Mesendoderm (in vitro differentiated cells): Measurements from ENCODE around the gene CAMK2G.

ENCODE experiments used
- DNase-seq: peaks from one replicate; pipeline ENCODE4 v3.0.0; 2013
- H2AK5ac ChIP-seq: 2 replicates; pipeline ENCODE4 v1.6.1; 2013; ENCODE audit warnings: low read length, inconsistent platforms
- H2BK120ac ChIP-seq: 2 replicates; pipeline ENCODE4 v1.6.1; 2013; ENCODE audit warnings: low read depth, mild to moderate bottlenecking, low read length, moderate library complexity, mixed read lengths
- H2BK15ac ChIP-seq: replicated peaks from 2 replicates; pipeline ENCODE4 v1.6.1; 2013; ENCODE audit warnings: low read depth, mild to moderate bottlenecking, moderate library complexity
- H2BK5ac ChIP-seq: 2 replicates; pipeline ENCODE4 v1.6.1; 2013; ENCODE audit warnings: low read length, inconsistent platforms
- H3K18ac ChIP-seq: 2 replicates; pipeline ENCODE4 v1.6.1; 2013; ENCODE audit warnings: mild to moderate bottlenecking, low read length, mixed read lengths
- H3K23ac ChIP-seq: one replicate; pipeline ENCODE4 v1.6.1; 2013; ENCODE audit warnings: low read length
- H3K27ac ChIP-seq: 2 replicates; pipeline ENCODE4 v1.5.1; 2013; ENCODE audit warnings: low read depth, mild to moderate bottlenecking, inconsistent platforms, low read length, moderate library complexity
- H3K27me3 ChIP-seq: 2 replicates; pipeline ENCODE4 v1.6.1; 2013; ENCODE audit warnings: low read length, control low read depth, mild to moderate bottlenecking, inconsistent platforms; ENCODE audit not compliant: insufficient read depth, poor library complexity
- H3K36me3 ChIP-seq: 2 replicates; pipeline ENCODE4 v1.6.1; 2013; ENCODE audit warnings: low read length, inconsistent platforms; ENCODE audit not compliant: control insufficient read depth, insufficient read depth
- H3K4ac ChIP-seq: one replicate; pipeline ENCODE4 v1.6.1; 2013; ENCODE audit warnings: low read depth, mild to moderate bottlenecking, low read length, moderate library complexity
- H3K4me1 ChIP-seq: 2 replicates; pipeline ENCODE4 v1.6.1; 2013; ENCODE audit warnings: low read depth, low read length, inconsistent platforms; ENCODE audit not compliant: control insufficient read depth
- H3K4me2 ChIP-seq: 2 replicates; pipeline ENCODE4 v1.6.1; 2013; ENCODE audit warnings: low read length
- H3K4me3 ChIP-seq: 2 replicates; pipeline ENCODE4 v1.5.1; 2013; ENCODE audit warnings: mild to moderate bottlenecking, low read length
- H3K56ac ChIP-seq: one replicate; pipeline ENCODE4 v1.6.1; 2013; ENCODE audit warnings: low read length
- H3K79me1 ChIP-seq: 2 replicates; pipeline ENCODE4 v1.6.1; 2013; ENCODE audit warnings: low read length, inconsistent platforms
- H3K79me2 ChIP-seq: 2 replicates; pipeline ENCODE4 v1.6.1; 2013; ENCODE audit warnings: mild to moderate bottlenecking, low read length; ENCODE audit not compliant: control insufficient read depth, insufficient read depth
- H3K9ac ChIP-seq: 2 replicates; pipeline ENCODE4 v1.6.1; 2013; ENCODE audit warnings: low read length, inconsistent platforms
- H4K5ac ChIP-seq: one replicate; pipeline ENCODE4 v1.6.1; 2013; ENCODE audit warnings: low read length
- H4K8ac ChIP-seq: one replicate; pipeline ENCODE4 v1.6.1; 2013; ENCODE audit warnings: low read depth, mild to moderate bottlenecking, control low read depth, low read length, moderate library complexity
- WGBS: extraction: QIAGEN DNeasy Blood & Tissue Kit; methylation state at CpG from one replicate; pipeline ENCODE4 v1.1.7; 2013; ENCODE audit warnings: low lambda C conversion rate, missing lambda C conversion rate; ENCODE audit not compliant: insufficient coverage; ENCODE audit errors: extremely low coverage; 5-methylcytosine and 5-hydroxymethylcytosine counted together

Gene CAMK2G

GRCh38 chr10:73884017-73884416, 9.7 kb upstream of the CAMK2G start:
- Histone ChIP-seq H4K8ac (no peak overlapping the region), H3K18ac (no peak overlapping the region), H3K56ac (no peak overlapping the region)

GRCh38 chr10:73881221-73881919, 7.0 kb upstream of the CAMK2G start:
- Histone ChIP-seq H3K27me3 (no peaks in the 10 kb centered on the region), H4K8ac (no peak overlapping the region), H2BK15ac (no peak overlapping the region), H3K36me3 (no peaks in the 10 kb centered on the region), H3K4me3 (no peak overlapping the region), H4K5ac (no peak overlapping the region), H2BK120ac (no peak overlapping the region), H3K23ac (no peak overlapping the region), H3K56ac (no peak overlapping the region), H3K4ac (no peak overlapping the region), H3K18ac (no peak overlapping the region), H3K4me1 (peaks cover 10% of the 10 kb centered on the region), H3K27ac (no peak overlapping the region), H3K79me2 (no peaks in the 10 kb centered on the region), H3K79me1 (no peaks in the 10 kb centered on the region), H3K9ac (no peak overlapping the region), H2AK5ac (no peak overlapping the region), H2BK5ac (no peak overlapping the region), H3K4me2 (no peak overlapping the region)
- DNase-seq, result no peak
- no CpG with 5 or more reads among the region's 3 CpGs for WGBS

More at GRCh38 chr10:73884017-73884416, 9.7 kb upstream of the CAMK2G start:
- Histone ChIP-seq H3K79me2 (no peaks in the 10 kb centered on the region), H3K23ac (no peak overlapping the region), H3K4ac (no peak overlapping the region), H2BK5ac (no peak overlapping the region), H3K4me2 (no peak overlapping the region), H3K27ac (no peak overlapping the region), H3K4me1 (peaks cover 7% of the 10 kb centered on the region), H3K27me3 (no peaks in the 10 kb centered on the region), H3K36me3 (no peaks in the 10 kb centered on the region), H3K9ac (no peak overlapping the region), H4K5ac (no peak overlapping the region), H2BK15ac (no peak overlapping the region), H3K79me1 (no peaks in the 10 kb centered on the region), H2BK120ac (no peak overlapping the region), H3K4me3 (no peak overlapping the region), H2AK5ac (no peak overlapping the region)
- WGBS, result no CpG with 5 or more reads among the region's 3 CpGs
- no peak for DNase-seq

GRCh38 chr10:73879296-73880173, 5.2 kb upstream of the CAMK2G start:
- H3K4me2 ChIP-seq, result no peak overlapping the region
- peaks cover 11% of the 10 kb centered on the region for H3K4me1 ChIP-seq
- H3K9ac ChIP-seq, result no peak overlapping the region
- H3K4ac ChIP-seq, result no peak overlapping the region
- H4K5ac ChIP-seq, result no peak overlapping the region
- no CpG with 5 or more reads among the region's 14 CpGs for WGBS
- no peaks in the 10 kb centered on the region for H3K27me3 ChIP-seq
- H3K79me2 ChIP-seq, result no peaks in the 10 kb centered on the region
- H3K23ac ChIP-seq, result no peak overlapping the region
- H2BK15ac ChIP-seq, result no peak overlapping the region
- H3K4me3 ChIP-seq, result no peak overlapping the region
- DNase-seq, result peak; percentile 90
- H4K8ac ChIP-seq, result no peak overlapping the region
- H3K56ac ChIP-seq, result no peak overlapping the region
- no peaks in the 10 kb centered on the region for H3K79me1 ChIP-seq
- no peak overlapping the region for H2AK5ac ChIP-seq
- no peaks in the 10 kb centered on the region for H3K36me3 ChIP-seq
- no peak overlapping the region for H2BK5ac ChIP-seq
- H3K27ac ChIP-seq, result no peak overlapping the region
- no peak overlapping the region for H3K18ac ChIP-seq
- H2BK120ac ChIP-seq, result no peak overlapping the region

GRCh38 chr10:73878365-73878764, 4.0 kb upstream of the CAMK2G start:
- H3K56ac ChIP-seq, result no peak overlapping the region
- no peak overlapping the region for H2BK5ac ChIP-seq
- H3K4me2 ChIP-seq, result no peak overlapping the region
- H3K9ac ChIP-seq, result no peak overlapping the region
- no peaks in the 10 kb centered on the region for H3K36me3 ChIP-seq
- no peak overlapping the region for H3K4me3 ChIP-seq
- H3K79me1 ChIP-seq, result no peaks in the 10 kb centered on the region
- H3K27me3 ChIP-seq, result no peaks in the 10 kb centered on the region
- H3K18ac ChIP-seq, result no peak overlapping the region
- no peak overlapping the region for H2BK120ac ChIP-seq
- H3K27ac ChIP-seq, result no peak overlapping the region
- H3K4me1 ChIP-seq, result peaks cover 11% of the 10 kb centered on the region
- no peak overlapping the region for H3K23ac ChIP-seq
- DNase-seq, result no peak
- H3K4ac ChIP-seq, result no peak overlapping the region
- no CpG with 5 or more reads among the region's 1 CpG for WGBS
- no peak overlapping the region for H2AK5ac ChIP-seq
- no peaks in the 10 kb centered on the region for H3K79me2 ChIP-seq
- H2BK15ac ChIP-seq, result no peak overlapping the region
- no peak overlapping the region for H4K8ac ChIP-seq
- no peak overlapping the region for H4K5ac ChIP-seq

- no peak overlapping the region for H4K5ac ChIP-seq
- no peaks in the 10 kb centered on the region for H3K27me3 ChIP-seq
- H2BK120ac ChIP-seq, result no peak overlapping the region
- H4K8ac ChIP-seq, result no peak overlapping the region
- H3K27ac ChIP-seq, result no peak overlapping the region
- no peak overlapping the region for H3K9ac ChIP-seq
- peaks cover 11% of the 10 kb centered on the region for H3K4me1 ChIP-seq
- WGBS, result no CpG with 5 or more reads among the region's 9 CpGs
- H3K4me2 ChIP-seq, result no peak overlapping the region
- H2BK15ac ChIP-seq, result no peak overlapping the region
- no peak overlapping the region for H2BK5ac ChIP-seq
- H3K4me3 ChIP-seq, result no peak overlapping the region
- DNase-seq, result peak; percentile 86
- H3K79me1 ChIP-seq, result peaks cover 4% of the 10 kb centered on the region
- H3K56ac ChIP-seq, result peak overlapping the region; percentile 17
- H3K18ac ChIP-seq, result no peak overlapping the region
- H3K36me3 ChIP-seq, result no peaks in the 10 kb centered on the region
- H2AK5ac ChIP-seq, result no peak overlapping the region
- no peak overlapping the region for H3K23ac ChIP-seq
- peaks cover 2% of the 10 kb centered on the region for H3K79me2 ChIP-seq
- no peak overlapping the region for H3K4ac ChIP-seq
These were observed 3.3 kb upstream of the CAMK2G start for GRCh38 chr10:73877533-73878160.
